HepG2 (cell line): Measurements from ENCODE around the gene TMEM74B. TPM values are rescaled to one million over a fixed set of nuclear protein-coding genes. Genes with fewer than 3 reads are reported as not detected.
A peak's percentile ranks its signal among the peaks of the same experiment; 100 is the strongest.

Source experiments
- ATF6 ChIP-seq: sonication (generic); formaldehyde crosslinking; conservative IDR thresholded peaks from 2 replicates; pipeline ENCODE4 v1.4.0; 2020; ENCODE audit warnings: missing genetic modification reagents
- HNRNPH1 ChIP-seq: fragments of 200-400 bp; formaldehyde crosslinking; optimal IDR thresholded peaks from 2 replicates; pipeline ENCODE3; 2017; ENCODE audit warnings: mild to moderate bottlenecking, low read depth, low read length
- NR2F1 ChIP-seq, 2 experiments: fragments of 450-650 bp in 1 of 2; formaldehyde crosslinking in 1 of 2; IDR thresholded peaks; 2 replicates each; pipeline versions ENCODE4 v1.5.0 to v1.6.1; 2016 to 2020; ENCODE audit warnings: mild to moderate bottlenecking in 1 of 2, missing compliant biosample characterization in 1 of 2, missing genetic modification reagents in 1 of 2, moderate library complexity in 1 of 2
- SALL1 ChIP-seq: sonication (generic); formaldehyde crosslinking; IDR thresholded peaks from 2 replicates; pipeline ENCODE4 v1.8.0; 2022; ENCODE audit warnings: mild to moderate bottlenecking, missing genetic modification reagents
- SIX4 ChIP-seq: sonication (generic); formaldehyde crosslinking; IDR thresholded peaks from 2 replicates; pipeline ENCODE4 v1.4.0; 2020; ENCODE audit warnings: missing genetic modification reagents
- THAP11 ChIP-seq: IDR thresholded peaks from 2 replicates; pipeline ENCODE4 v1.6.1; 2016; ENCODE audit warnings: missing biosample characterization, missing genetic modification reagents
- ZMYM3 ChIP-seq: sonication (generic); formaldehyde crosslinking; IDR thresholded peaks from 2 replicates; pipeline ENCODE4 v1.5.1; 2020; ENCODE audit warnings: mild to moderate bottlenecking, missing genetic modification reagents
- ZNF282 ChIP-seq: fragments of 450-650 bp; IDR thresholded peaks from 2 replicates; pipeline ENCODE4 v1.6.1; 2018; ENCODE audit not compliant: partially characterized antibody
- ZNF407 ChIP-seq: sonication (generic); formaldehyde crosslinking; IDR thresholded peaks from one replicate; pipeline ENCODE4 v1.5.1; 2020; ENCODE audit warnings: mild to moderate bottlenecking, missing genetic modification reagents; ENCODE audit errors: not compliant biosample characterization
- polyA plus RNA-seq, 8 experiments: library from polyadenylated mRNA; depleted of rRNA in 3 of 8; stranded (reverse) in 7 of 8; unstranded in 1 of 8; fragments of >200 nt; fragmentation: Illumina TruSeq in 4 of 8; extraction: Trizol in 4 of 8; gene quantifications; 2 replicates each; pipeline versions ENCODE4 v1.2.1 to v1.2.3, GENCODE V29; 2011 to 2016; ENCODE audit warnings: low read depth in 4 of 8, missing spikeins in 1 of 8, mixed read lengths in 1 of 8; ENCODE audit not compliant: insufficient read depth in 1 of 8
- total RNA-seq, 5 experiments: library from RNA; depleted of rRNA; stranded (reverse); fragments of >200 nt; fragmentation: Illumina TruSeq; extraction: Trizol; gene quantifications; 2 replicates each; pipeline ENCODE4 v1.2.3, GENCODE V29; 2016; ENCODE audit warnings: low read depth in 1 of 5
- TF ChIP-seq, protein P1 (sequence below): sonication (generic); formaldehyde crosslinking; IDR thresholded peaks from 2 replicates; pipeline ENCODE4 v1.4.0; 2020; ENCODE audit warnings: missing genetic modification reagents, borderline replicate concordance
- TF ChIP-seq, protein P2 (sequence below): sonication (generic); formaldehyde crosslinking; IDR thresholded peaks from 2 replicates; pipeline ENCODE4 v1.9.0; 2022; ENCODE audit warnings: missing genetic modification reagents, mild to moderate bottlenecking, borderline replicate concordance

TMEM74B gene
- total and polyA plus RNA-seq, 2 of the 13 experiments (the other 11 are each of a cell fraction or from before 2014, with no cell fraction given), result 4.7 to 18.4 TPM

DNA sequence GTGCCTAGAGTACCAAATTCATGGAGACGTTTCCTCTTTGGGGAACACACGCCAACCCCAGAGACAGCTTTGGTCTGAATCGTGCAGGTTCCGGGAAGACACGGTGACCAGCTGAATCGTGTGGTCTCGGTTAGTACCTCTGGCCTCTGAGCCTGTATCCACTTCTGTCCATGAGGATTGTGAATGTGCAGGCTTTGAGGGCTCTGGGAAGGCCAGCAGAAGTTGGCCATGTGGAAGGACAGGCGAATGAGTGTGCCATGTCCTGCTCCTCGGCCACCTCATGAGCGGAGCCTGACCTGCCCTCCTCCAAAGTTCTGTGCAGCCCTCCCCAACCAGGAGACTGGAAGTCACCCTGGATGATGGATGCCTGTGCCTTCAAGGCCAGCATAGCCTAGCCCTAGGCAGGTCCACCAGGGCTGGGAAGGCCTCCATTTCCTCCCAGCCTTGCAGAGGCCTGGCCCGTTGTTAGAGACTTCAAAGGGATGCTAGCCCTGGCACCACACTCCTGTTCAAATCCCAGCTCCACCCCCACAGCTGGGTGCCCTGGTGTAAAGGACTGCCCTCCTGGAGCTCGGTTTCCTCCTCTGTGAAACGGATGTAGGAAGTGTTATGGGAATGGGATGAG lies 1.7 kb upstream of the TMEM74B start (continued):
- TF ChIP-seq, protein P1, sequence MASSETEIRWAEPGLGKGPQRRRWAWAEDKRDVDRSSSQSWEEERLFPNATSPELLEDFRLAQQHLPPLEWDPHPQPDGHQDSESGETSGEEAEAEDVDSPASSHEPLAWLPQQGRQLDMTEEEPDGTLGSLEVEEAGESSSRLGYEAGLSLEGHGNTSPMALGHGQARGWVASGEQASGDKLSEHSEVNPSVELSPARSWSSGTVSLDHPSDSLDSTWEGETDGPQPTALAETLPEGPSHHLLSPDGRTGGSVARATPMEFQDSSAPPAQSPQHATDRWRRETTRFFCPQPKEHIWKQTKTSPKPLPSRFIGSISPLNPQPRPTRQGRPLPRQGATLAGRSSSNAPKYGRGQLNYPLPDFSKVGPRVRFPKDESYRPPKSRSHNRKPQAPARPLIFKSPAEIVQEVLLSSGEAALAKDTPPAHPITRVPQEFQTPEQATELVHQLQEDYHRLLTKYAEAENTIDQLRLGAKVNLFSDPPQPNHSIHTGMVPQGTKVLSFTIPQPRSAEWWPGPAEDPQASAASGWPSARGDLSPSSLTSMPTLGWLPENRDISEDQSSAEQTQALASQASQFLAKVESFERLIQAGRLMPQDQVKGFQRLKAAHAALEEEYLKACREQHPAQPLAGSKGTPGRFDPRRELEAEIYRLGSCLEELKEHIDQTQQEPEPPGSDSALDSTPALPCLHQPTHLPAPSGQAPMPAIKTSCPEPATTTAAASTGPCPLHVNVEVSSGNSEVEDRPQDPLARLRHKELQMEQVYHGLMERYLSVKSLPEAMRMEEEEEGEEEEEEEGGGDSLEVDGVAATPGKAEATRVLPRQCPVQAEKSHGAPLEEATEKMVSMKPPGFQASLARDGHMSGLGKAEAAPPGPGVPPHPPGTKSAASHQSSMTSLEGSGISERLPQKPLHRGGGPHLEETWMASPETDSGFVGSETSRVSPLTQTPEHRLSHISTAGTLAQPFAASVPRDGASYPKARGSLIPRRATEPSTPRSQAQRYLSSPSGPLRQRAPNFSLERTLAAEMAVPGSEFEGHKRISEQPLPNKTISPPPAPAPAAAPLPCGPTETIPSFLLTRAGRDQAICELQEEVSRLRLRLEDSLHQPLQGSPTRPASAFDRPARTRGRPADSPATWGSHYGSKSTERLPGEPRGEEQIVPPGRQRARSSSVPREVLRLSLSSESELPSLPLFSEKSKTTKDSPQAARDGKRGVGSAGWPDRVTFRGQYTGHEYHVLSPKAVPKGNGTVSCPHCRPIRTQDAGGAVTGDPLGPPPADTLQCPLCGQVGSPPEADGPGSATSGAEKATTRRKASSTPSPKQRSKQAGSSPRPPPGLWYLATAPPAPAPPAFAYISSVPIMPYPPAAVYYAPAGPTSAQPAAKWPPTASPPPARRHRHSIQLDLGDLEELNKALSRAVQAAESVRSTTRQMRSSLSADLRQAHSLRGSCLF, result no peak
- 0 out of 4 replicates have a peak, but pooled peaks of 1 of the 2 experiments have one; percentile 13 for TF ChIP-seq NR2F1 (CRISPR knock-in tag; IDR thresholded peaks at IDR 0.05)
- no peak for TF ChIP-seq ZNF282
- TF ChIP-seq ZMYM3 (CRISPR knock-in tag), result no peak
- TF ChIP-seq SIX4, result 0 out of 2 replicates have a peak, but pooled peaks have one; percentile 31
- TF ChIP-seq SALL1, result peak; percentile 51
- TF ChIP-seq THAP11 (CRISPR knock-in tag), result 0 out of 2 replicates have a peak, but pooled peaks have one; percentile 18
- no peak for TF ChIP-seq ATF6
- peak; percentile 11 for TF ChIP-seq ZNF407 (CRISPR knock-in tag)
- TF ChIP-seq, protein P2, sequence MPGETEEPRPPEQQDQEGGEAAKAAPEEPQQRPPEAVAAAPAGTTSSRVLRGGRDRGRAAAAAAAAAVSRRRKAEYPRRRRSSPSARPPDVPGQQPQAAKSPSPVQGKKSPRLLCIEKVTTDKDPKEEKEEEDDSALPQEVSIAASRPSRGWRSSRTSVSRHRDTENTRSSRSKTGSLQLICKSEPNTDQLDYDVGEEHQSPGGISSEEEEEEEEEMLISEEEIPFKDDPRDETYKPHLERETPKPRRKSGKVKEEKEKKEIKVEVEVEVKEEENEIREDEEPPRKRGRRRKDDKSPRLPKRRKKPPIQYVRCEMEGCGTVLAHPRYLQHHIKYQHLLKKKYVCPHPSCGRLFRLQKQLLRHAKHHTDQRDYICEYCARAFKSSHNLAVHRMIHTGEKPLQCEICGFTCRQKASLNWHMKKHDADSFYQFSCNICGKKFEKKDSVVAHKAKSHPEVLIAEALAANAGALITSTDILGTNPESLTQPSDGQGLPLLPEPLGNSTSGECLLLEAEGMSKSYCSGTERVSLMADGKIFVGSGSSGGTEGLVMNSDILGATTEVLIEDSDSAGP (CRISPR knock-in tag), result peak; percentile 83; the same call in 1 of the 2 replicates
- TF ChIP-seq HNRNPH1, result no peak
